Measurements from ENCODE around the gene HGF. TPM values are rescaled to one million over a fixed set of nuclear protein-coding genes. Genes with fewer than 3 reads are reported as not detected.

The HGF gene
- total RNA-seq, 1 experiment from 2014 or later = not detected

- no peak for DNase-seq (ENCODE audit: low spot score)
These were observed 50.0 kb downstream of the HGF start for GRCh38 chr7:81719865-81720264.

GRCh38 chr7:81715984-81716588, 53.8 kb downstream of the HGF start:
- peak; percentile 48 for DNase-seq (ENCODE audit: low spot score)

DNA sequence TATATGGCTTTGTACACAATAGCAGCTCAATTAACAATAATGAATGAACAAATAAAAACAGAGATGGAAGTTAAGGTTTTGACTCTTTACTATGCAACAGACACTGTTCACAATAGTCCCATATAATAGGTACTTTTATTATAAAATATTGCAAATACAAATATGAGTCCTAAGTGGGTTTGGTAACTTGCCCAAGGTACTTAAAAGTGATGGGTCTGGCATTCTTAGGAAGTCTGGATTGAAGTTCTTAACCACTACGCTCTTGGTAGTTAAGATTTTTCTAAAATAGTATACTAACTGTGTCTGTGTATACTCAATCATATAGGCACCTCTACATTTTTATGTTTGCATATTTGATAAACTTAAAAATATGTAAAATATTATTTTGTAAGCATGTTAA, 55.5 kb downstream of the HGF start:
- DNase-seq (ENCODE audit: low spot score) = no peak

GRCh38 chr7:81710751-81711150, 59.1 kb downstream of the HGF start:
- no peak for DNase-seq (ENCODE audit: low spot score)

DNA sequence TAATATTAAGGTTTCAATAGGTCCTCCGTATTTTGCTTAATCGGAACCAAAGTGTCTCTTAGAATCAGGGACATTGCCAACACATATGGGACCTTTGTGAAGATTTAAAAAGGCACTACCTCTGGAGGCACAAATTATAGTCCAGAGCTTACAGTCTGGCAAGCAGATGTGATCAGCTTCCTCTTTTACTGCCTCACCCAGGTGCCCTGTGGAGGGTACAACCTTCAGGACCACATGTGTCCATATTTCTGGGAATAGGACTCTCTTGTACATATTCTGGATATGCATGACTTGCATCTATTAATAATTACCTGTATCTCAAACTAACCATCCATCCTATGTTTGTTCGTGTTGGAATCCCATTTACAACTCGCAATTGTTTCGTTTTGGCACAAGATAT, 60.0 kb downstream of the HGF start:
- DNase-seq (ENCODE audit: low spot score) = no peak

DNA sequence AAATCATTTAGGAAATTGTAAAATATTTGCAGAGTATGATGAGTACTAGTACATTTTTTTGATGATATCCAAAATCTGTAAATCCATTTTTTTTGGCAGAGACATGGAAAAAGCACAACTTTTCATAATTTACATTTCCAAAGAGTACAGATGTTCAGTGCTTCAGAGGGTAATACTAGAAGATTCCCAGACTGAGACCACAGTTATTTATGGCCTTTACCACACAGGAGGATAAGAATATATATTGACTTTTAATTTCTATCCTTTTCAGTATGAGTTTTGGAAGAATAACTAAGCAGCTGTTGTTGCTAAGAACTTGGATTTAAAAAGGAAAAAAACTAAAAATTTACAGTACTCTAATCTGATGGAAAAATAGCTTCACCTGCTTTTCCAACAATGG, 61.9 kb downstream of the HGF start:
- DNase-seq (ENCODE audit: low spot score) = no peak

- DNase-seq (ENCODE audit: low spot score) = no peak
These were observed 62.7 kb downstream of the HGF start for GRCh38 chr7:81707196-81707595.

DNA sequence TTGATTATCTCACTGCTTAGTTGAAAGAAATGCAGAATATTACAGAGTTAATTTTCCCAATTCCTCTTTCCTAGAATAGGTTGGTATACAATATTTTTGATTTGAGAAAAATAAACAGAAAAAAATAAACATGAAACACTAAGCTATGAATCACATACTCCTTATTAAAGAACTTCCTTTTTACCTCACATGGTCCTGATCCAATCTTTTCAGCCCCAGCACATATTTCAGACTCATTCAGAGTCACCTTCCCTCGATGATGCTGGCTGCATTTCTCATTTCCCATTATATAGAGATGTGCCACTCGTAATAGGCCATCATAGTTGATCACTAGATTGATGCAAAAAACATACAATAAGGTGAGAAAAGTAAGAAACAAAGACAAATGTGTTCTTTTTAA, 64.6 kb downstream of the HGF start:
- no peak for DNase-seq (ENCODE audit: low spot score)

GRCh38 chr7:81704595-81704994, 65.3 kb downstream of the HGF start:
- DNase-seq (ENCODE audit: low spot score) = no peak

GRCh38 chr7:81698965-81699364, 70.9 kb downstream of the HGF start:
- DNase-seq (ENCODE audit: low spot score) = no peak

GRCh38 chr7:81694711-81695110, 75.1 kb downstream of the HGF start:
- DNase-seq (ENCODE audit: low spot score) = no peak

- no peak for DNase-seq (ENCODE audit: low spot score)
These were observed 76.0 kb downstream of the HGF start for GRCh38 chr7:81693894-81694293.

DNA sequence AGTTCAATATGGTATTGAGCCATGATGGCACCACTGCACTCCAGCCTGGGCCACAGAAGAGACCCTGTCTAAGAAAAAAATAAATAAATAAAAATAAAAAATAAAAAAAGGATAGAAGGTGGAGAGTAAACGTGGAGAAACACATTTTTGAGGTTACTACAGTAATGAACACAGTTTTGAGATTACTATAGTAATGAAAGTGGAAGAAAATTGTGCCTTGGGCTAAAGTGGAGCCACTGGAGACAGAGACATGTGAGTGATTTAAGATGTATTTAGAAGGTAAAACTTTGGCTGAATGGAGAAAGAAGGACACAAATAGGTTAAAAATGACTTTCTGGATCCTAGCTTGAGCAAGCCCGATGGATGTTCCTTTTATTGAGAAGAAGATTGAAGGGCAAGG, 76.8 kb downstream of the HGF start:
- DNase-seq (ENCODE audit: low spot score) = no peak

DNA sequence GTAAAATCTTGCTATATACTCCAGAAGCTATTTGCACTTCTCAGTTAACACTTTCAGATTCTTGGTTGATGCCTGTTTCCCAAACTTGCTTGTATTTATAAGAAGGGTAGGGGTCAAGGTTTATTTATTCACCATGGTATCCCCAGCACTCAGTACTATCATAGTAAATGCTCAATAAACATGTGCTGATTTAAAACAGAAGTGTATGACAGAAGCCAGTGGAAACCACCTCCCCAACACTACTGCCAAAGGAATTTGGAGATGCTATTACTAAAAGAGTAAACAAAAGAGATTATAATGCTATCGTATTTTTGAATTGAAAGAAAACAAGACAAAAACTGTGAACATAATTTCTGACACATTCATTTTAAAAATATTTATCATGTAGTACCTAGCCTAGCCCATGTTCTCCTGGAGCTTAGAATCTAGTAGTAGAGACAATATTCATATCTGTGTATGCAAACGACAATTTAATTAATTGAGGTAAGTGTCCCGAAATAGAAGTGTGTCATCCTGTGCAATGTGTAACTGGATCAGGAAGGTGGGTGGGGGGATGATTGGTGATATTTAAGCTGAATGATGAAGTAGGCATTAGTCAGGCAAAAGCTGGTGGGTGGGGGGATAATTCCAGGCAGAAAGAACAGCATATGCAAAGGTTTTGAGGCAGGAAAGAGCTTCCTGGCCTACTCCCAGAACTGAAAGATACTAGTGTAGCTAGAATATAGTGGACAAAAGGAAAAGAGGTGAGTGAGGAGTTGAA, 77.5 kb downstream of the HGF start:
- DNase-seq (ENCODE audit: low spot score) = no peak

GRCh38 chr7:81691199-81691821, 78.5 kb downstream of the HGF start:
- DNase-seq (ENCODE audit: low spot score) = no peak

GRCh38 chr7:81690688-81691087, 79.2 kb downstream of the HGF start:
- DNase-seq (ENCODE audit: low spot score) = no peak

DNA sequence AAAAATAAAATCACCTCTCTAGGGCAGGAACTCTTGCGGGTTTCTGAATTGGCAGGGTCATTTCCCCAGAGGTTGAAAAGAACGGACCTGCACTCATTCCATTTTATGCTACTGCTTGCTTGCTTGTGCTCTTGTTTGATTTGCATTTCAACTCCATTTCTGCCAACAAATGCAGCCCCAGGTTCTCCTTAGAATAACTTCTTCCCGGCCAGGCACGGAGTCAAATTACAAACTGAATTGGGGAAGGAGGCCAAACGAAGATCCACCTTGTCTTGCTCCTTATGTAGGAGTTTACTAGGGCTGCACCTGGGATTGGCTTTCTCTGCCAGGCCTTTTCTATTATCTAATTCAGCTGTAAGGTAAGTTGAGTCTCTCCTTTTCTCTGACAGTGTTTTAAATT, 79.6 kb downstream of the HGF start:
- DNase-seq (ENCODE audit: low spot score) = no peak

- DNase-seq (ENCODE audit: low spot score) = no peak
These were observed 81.0 kb downstream of the HGF start for GRCh38 chr7:81688622-81689411.

DNA sequence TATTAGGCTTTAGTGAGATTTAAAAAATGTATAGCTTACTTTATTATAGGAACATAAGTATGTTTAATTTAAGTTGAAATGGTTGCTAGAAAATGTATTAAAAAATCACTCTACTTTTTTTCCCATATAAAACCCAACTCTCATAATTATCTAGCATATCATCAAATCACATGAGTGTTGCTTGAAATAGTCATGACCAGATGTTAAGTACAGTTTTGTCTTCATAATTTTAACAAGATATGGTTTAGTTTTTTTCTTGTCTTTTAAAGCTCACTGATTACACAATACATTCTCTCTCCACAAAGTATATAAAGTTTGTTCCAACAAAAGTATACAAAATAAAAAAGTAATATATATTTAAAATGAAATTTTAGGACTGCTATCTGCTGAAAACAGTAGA, 82.8 kb downstream of the HGF start:
- DNase-seq (ENCODE audit: low spot score) = no peak

GRCh38 chr7:81685270-81685868, 84.5 kb downstream of the HGF start:
- DNase-seq (ENCODE audit: low spot score) = no peak

DNA sequence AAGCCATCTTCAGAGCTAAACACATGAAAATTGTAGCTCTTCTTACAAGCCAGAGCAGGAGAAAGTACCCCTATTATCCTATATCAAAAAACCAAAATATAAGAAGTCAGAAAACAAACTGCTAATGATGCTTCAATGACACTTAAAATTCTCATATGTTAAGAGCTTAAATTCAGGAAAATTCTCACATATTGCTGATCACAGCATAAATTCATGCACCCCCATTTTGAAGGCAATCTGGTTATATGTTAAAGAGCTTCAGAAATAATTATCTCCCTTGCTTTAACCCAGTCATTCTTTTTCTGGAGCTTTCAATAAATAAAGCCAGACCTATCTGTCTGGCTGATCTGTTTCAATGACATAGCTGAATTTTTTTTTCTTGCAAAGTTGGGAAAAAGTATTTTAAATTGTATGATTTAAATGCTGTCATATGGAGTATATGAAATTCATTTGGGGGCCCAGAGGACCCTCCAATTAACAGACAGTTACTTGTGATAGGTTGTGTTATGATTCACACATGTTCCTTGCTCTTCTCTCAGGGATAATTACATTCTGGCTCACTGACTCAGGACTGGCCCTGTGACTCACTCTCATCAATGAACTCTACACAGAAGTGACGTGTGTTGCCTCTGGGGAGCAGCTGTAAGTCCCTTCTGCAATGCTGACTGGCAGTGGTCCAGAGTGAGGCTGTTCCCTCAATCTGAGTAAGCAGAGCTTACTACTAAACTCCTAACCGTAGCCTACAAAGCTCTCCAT, 85.2 kb downstream of the HGF start:
- peak; percentile 99 for DNase-seq (ENCODE audit: low spot score)

Data from A172 (cell line).